ENCODE data around the gene DUSP12.
A peak's percentile ranks its signal among the peaks of the same experiment; 100 is the strongest.

DUSP12 gene

GRCh38 chr1:161771973-161772372, 22.4 kb downstream of the DUSP12 start:
- no peak for DNase-seq

- DNase-seq = no peak
These were observed 22.8 kb downstream of the DUSP12 start for GRCh38 chr1:161772397-161772796.

GRCh38 chr1:161773791-161774190, 24.2 kb downstream of the DUSP12 start:
- DNase-seq = no peak

- no peak for DNase-seq
These were observed 27.7 kb downstream of the DUSP12 start for GRCh38 chr1:161777261-161777660.

- no peak for DNase-seq
These were observed 28.9 kb downstream of the DUSP12 start for GRCh38 chr1:161778522-161778921.

GRCh38 chr1:161779393-161779792, 29.8 kb downstream of the DUSP12 start:
- DNase-seq = no peak

- no peak for DNase-seq
These were observed 32.4 kb downstream of the DUSP12 start for GRCh38 chr1:161781995-161782394.

GRCh38 chr1:161782886-161783285, 33.3 kb downstream of the DUSP12 start:
- DNase-seq = no peak

- no peak for DNase-seq
These were observed 35.4 kb downstream of the DUSP12 start for GRCh38 chr1:161784968-161785367.

GRCh38 chr1:161787355-161787754, 37.8 kb downstream of the DUSP12 start:
- DNase-seq = no peak

GRCh38 chr1:161790587-161791317, 41.2 kb downstream of the DUSP12 start:
- DNase-seq = no peak

- DNase-seq = no peak
These were observed 42.5 kb downstream of the DUSP12 start for GRCh38 chr1:161791904-161792655.

GRCh38 chr1:161792740-161793139, 43.2 kb downstream of the DUSP12 start:
- DNase-seq = peak; percentile 66 to 90

GRCh38 chr1:161799792-161800191, 50.2 kb downstream of the DUSP12 start:
- peak; percentile 57 to 70 for DNase-seq

- no peak for DNase-seq
These were observed 52.4 kb downstream of the DUSP12 start for GRCh38 chr1:161801955-161802354.

GRCh38 chr1:161803181-161803580, 53.6 kb downstream of the DUSP12 start:
- DNase-seq = peak; percentile 97 to 98

GRCh38 chr1:161805399-161806197, 56.0 kb downstream of the DUSP12 start:
- DNase-seq = no peak

All from NCI-H526 (cell line).